Uterus (tissue), 2 donors: ENCODE results near the gene TOR1AIP1.

Source experiments
- CTCF ChIP-seq, 4 experiments: fragments of 200-600 bp in 2 of 4; fragments of 450-650 bp in 2 of 4; sonication (generic) in 2 of 4; IDR thresholded peaks; one replicate each; pipeline ENCODE4 v1.5.1; 2016 to 2019; ENCODE audit warnings: antibody characterized with exemption in 4 of 4, mild to moderate bottlenecking in 2 of 4, moderate library complexity in 1 of 4
- POLR2A ChIP-seq, 2 donors: fragments of 450-650 bp; IDR thresholded peaks; one replicate each; pipeline ENCODE4 v1.6.1; 2016; ENCODE audit warnings: antibody characterized with exemption in 2 of 2, mild to moderate bottlenecking in 1 of 2, moderate library complexity in 1 of 2

GRCh38 chr1:179873438-179873851 is 8.6 kb upstream of the TOR1AIP1 start:
- no peak for TF ChIP-seq CTCF (IDR thresholded peaks at IDR 0.05)
- no peak for TF ChIP-seq POLR2A (IDR thresholded peaks at IDR 0.05)
